H1 (cell line): ENCODE measurements around the gene HDAC8. TPM values are rescaled to one million over a fixed set of nuclear protein-coding genes. Genes with fewer than 3 reads are reported as not detected.

Source experiments
- CTCF ChIA-PET: fragments of 300-600 bp; sonication (Branson Sonifier 250); formaldehyde crosslinking; loops from one replicate; lab custom pipeline; 2021; ENCODE audit not compliant: partially characterized antibody; lab: Charles Lee
- POLR2A ChIA-PET: fragments of 300-600 bp; sonication (Branson Sonifier 250); formaldehyde crosslinking; loops from one replicate; lab custom pipeline; 2021; ENCODE audit warnings: inconsistent platforms; ENCODE audit not compliant: partially characterized antibody; lab: Charles Lee
- DNase-seq, 2 experiments: peaks; one replicate each; pipeline versions ENCODE4 v3.0.0 to v3.0.0-alpha.2; 2010 to 2022; ENCODE audit warnings: low spot score in 2 of 2, low read depth in 1 of 2, mixed read lengths in 1 of 2
- FAIRE-seq: peaks from 2 replicates; lab custom pipeline; 2011; peaks lifted over from hg19 to GRCh38; lab: Jason Lieb, UNC
- H2AFZ ChIP-seq: 2 replicates; pipeline ENCODE4 v1.8.1; 2012; ENCODE audit warnings: low read length, inconsistent platforms
- H2AK5ac ChIP-seq: 2 replicates; pipeline ENCODE4 v1.6.1; 2013; ENCODE audit warnings: low read depth, low read length
- H2BK120ac ChIP-seq: replicated peaks from 2 replicates; pipeline ENCODE3; 2013; ENCODE audit warnings: low read depth, low read length, inconsistent platforms
- H2BK12ac ChIP-seq: 2 replicates; pipeline ENCODE4 v1.6.1; 2013; ENCODE audit warnings: low read depth, low read length
- H2BK15ac ChIP-seq: 2 replicates; pipeline ENCODE4 v1.6.1; 2013; ENCODE audit warnings: low read length
- H2BK20ac ChIP-seq: 2 replicates; pipeline ENCODE4 v1.6.1; 2013; ENCODE audit warnings: low read length
- H2BK5ac ChIP-seq: 2 replicates; pipeline ENCODE4 v1.6.1; 2013; ENCODE audit warnings: low read depth, low read length
- H3K14ac ChIP-seq: 2 replicates; pipeline ENCODE4 v1.6.1; 2013; ENCODE audit warnings: inconsistent platforms; ENCODE audit not compliant: insufficient read length
- H3K18ac ChIP-seq: 2 replicates; pipeline ENCODE4 v1.6.1; 2013; ENCODE audit warnings: low read length; ENCODE audit errors: extremely low read depth
- H3K23ac ChIP-seq: 2 replicates; pipeline ENCODE4 v1.6.1; 2013; ENCODE audit warnings: inconsistent platforms; ENCODE audit not compliant: insufficient read length
- H3K23me2 ChIP-seq: 2 replicates; pipeline ENCODE4 v1.6.1; 2013; ENCODE audit warnings: low read depth, low read length
- H3K27ac ChIP-seq: 2 replicates; pipeline ENCODE4 v1.6.1; 2011; ENCODE audit warnings: low read depth, low read length, inconsistent platforms
- H3K27me3 ChIP-seq, 4 experiments: replicated peaks in 1 of 4; 1 replicate in 1 of 4; 2 replicates in 3 of 4; pipeline versions ENCODE4 v1.6.1 to v1.8.1; 2011 to 2013; ENCODE audit warnings: low read length in 3 of 4, mild to moderate bottlenecking in 3 of 4, inconsistent platforms in 2 of 4, mixed read lengths in 2 of 4, moderate library complexity in 1 of 4; ENCODE audit not compliant: control insufficient read depth in 3 of 4, insufficient read depth in 3 of 4; ENCODE audit errors: extremely low read depth in 1 of 4
- H3K36me3 ChIP-seq, 4 experiments: 2 replicates each; pipeline versions ENCODE4 v1.6.1 to v1.8.1; 2011 to 2013; ENCODE audit warnings: mild to moderate bottlenecking in 4 of 4, low read length in 3 of 4, moderate library complexity in 2 of 4, control low read depth in 1 of 4, inconsistent platforms in 1 of 4; ENCODE audit not compliant: insufficient read depth in 4 of 4, control insufficient read depth in 2 of 4
- H3K4ac ChIP-seq: replicated peaks from 2 replicates; pipeline ENCODE3; 2013; ENCODE audit warnings: low read length, low read depth, mixed read lengths, inconsistent platforms; ENCODE audit not compliant: insufficient read length
- H3K4me1 ChIP-seq, 4 experiments: replicated peaks in 1 of 4; 1 replicate in 1 of 4; 2 replicates in 3 of 4; pipeline versions ENCODE4 v1.6.1 to v1.8.1; 2011 to 2013; ENCODE audit warnings: low read length in 3 of 4, inconsistent platforms in 2 of 4, mixed read lengths in 1 of 4; ENCODE audit not compliant: insufficient read depth in 4 of 4, control insufficient read depth in 3 of 4
- H3K4me2 ChIP-seq, 2 experiments: 2 replicates each; pipeline versions ENCODE4 v1.6.1 to v1.8.1; 2011 to 2013; ENCODE audit warnings: low read depth in 2 of 2, low read length in 2 of 2, control low read depth in 1 of 2, inconsistent platforms in 1 of 2, mild to moderate bottlenecking in 1 of 2; ENCODE audit not compliant: insufficient read depth in 1 of 2
- H3K4me3 ChIP-seq, 4 experiments: fragments of 200-600, 300-600 bp in 1 of 4; sonication (generic), shearing (Covaris generic), sonication (Bioruptor Twin) in 1 of 4; 2 replicates each; pipeline versions ENCODE4 v1.5.1 to v1.8.1; 2011 to 2016; ENCODE audit warnings: low read length in 4 of 4, low read depth in 3 of 4, control low read depth in 2 of 4, inconsistent platforms in 2 of 4, mild to moderate bottlenecking in 2 of 4, mixed read lengths in 1 of 4, moderate library complexity in 1 of 4; ENCODE audit not compliant: insufficient read depth in 2 of 4; ENCODE audit errors: extremely low read depth in 1 of 4
- H3K56ac ChIP-seq: replicated peaks from 2 replicates; pipeline ENCODE3; 2013; ENCODE audit warnings: low read depth, mild to moderate bottlenecking, mixed read lengths, low read length, inconsistent platforms; ENCODE audit not compliant: insufficient read length
- H3K79me1 ChIP-seq: 2 replicates; pipeline ENCODE4 v1.6.1; 2013; ENCODE audit warnings: low read depth, low read length, control low read depth
- H3K79me2 ChIP-seq, 2 experiments: 2 replicates each; pipeline versions ENCODE4 v1.6.1 to v1.8.1; 2012 to 2013; ENCODE audit warnings: low read length in 2 of 2, mild to moderate bottlenecking in 2 of 2, inconsistent platforms in 1 of 2; ENCODE audit not compliant: insufficient read depth in 2 of 2, control insufficient read depth in 1 of 2
- H3K9ac ChIP-seq, 4 experiments: replicated peaks in 1 of 4; 1 replicate in 1 of 4; 2 replicates in 3 of 4; pipeline versions ENCODE4 v1.6.1 to v1.8.1; 2011 to 2013; ENCODE audit warnings: low read depth in 3 of 4, low read length in 3 of 4, control low read depth in 2 of 4, mild to moderate bottlenecking in 2 of 4, moderate library complexity in 2 of 4, inconsistent platforms in 1 of 4; ENCODE audit errors: extremely low read depth in 1 of 4
- H3K9me3 ChIP-seq, 2 experiments: 2 replicates each; pipeline versions ENCODE4 v1.6.1 to v1.8.1; 2012 to 2013; ENCODE audit warnings: mild to moderate bottlenecking in 2 of 2, moderate library complexity in 2 of 2, control low read depth in 1 of 2, inconsistent platforms in 1 of 2, low read depth in 1 of 2, low read length in 1 of 2, mixed read lengths in 1 of 2; ENCODE audit not compliant: insufficient read depth in 2 of 2
- H4K20me1 ChIP-seq, 2 experiments: replicated peaks in 1 of 2; 2 replicates each; pipeline versions ENCODE3 to v1.8.1; 2011 to 2013; ENCODE audit warnings: inconsistent platforms in 2 of 2, low read length in 2 of 2, mild to moderate bottlenecking in 1 of 2; ENCODE audit not compliant: insufficient read depth in 2 of 2, control insufficient read depth in 1 of 2
- H4K5ac ChIP-seq: 2 replicates; pipeline ENCODE4 v1.6.1; 2013; ENCODE audit warnings: low read length, low read depth, mixed read lengths, inconsistent platforms; ENCODE audit not compliant: insufficient read length
- H4K8ac ChIP-seq: 2 replicates; pipeline ENCODE4 v1.8.0; 2013; ENCODE audit warnings: mild to moderate bottlenecking, moderate library complexity, low read length, inconsistent platforms; ENCODE audit not compliant: insufficient read depth; ENCODE audit errors: extremely low read depth
- H4K91ac ChIP-seq: replicated peaks from 2 replicates; pipeline ENCODE3; 2013; ENCODE audit warnings: low read length, mixed read lengths, inconsistent platforms; ENCODE audit not compliant: insufficient read length
- SUZ12 ChIP-seq: fragments of 200-600 bp; sonication (generic); IDR thresholded peaks from 2 replicates; pipeline ENCODE4 v1.6.1; 2012; ENCODE audit warnings: mild to moderate bottlenecking, inconsistent platforms, low read length, moderate library complexity, mixed read lengths
- WGBS, 2 experiments: shearing (Covaris generic) in 1 of 2; methylation state at CpG; one replicate each; pipeline versions ENCODE4 v1.1.6 to v1.1.7; 2013 to 2015; ENCODE audit warnings: low lambda C conversion rate in 2 of 2, mixed read lengths in 2 of 2, inconsistent platforms in 1 of 2, low coverage in 1 of 2, missing lambda C conversion rate in 1 of 2; ENCODE audit not compliant: insufficient replicate concordance in 2 of 2, insufficient coverage in 1 of 2, insufficient read length in 1 of 2; ENCODE audit errors: extremely low coverage in 1 of 2, missing lambda C conversion rate in 1 of 2; 5-methylcytosine and 5-hydroxymethylcytosine counted together
- polyA plus RNA-seq, 7 experiments: library from polyadenylated mRNA; depleted of rRNA in 3 of 7; stranded (reverse) in 5 of 7; unstranded in 2 of 7; fragments of >200 nt in 5 of 7; fragments of 200-250 nt in 2 of 7; gene quantifications; 1 replicate in 5 of 7; 2 replicates in 1 of 7; 4 replicates in 1 of 7; pipeline versions ENCODE4 v1.2.1 to v1.2.3, GENCODE V29; 2011 to 2013; ENCODE audit warnings: missing spikeins in 2 of 7, mixed read lengths in 2 of 7
- total RNA-seq: library from RNA; stranded (reverse); fragmentation: NEBNext Ultra II Directional; extraction: Animal tissue kit (Norgen Biotek cat#: 25700); gene quantifications from 2 replicates; pipeline ENCODE4 v1.2.1, GENCODE V29; 2021

The HDAC8 gene
- total and polyA plus RNA-seq, 2 of the 8 experiments (the other 6 are each of a cell fraction or from before 2014, with no cell fraction given), result 9.7 to 20.3 TPM

DNA sequence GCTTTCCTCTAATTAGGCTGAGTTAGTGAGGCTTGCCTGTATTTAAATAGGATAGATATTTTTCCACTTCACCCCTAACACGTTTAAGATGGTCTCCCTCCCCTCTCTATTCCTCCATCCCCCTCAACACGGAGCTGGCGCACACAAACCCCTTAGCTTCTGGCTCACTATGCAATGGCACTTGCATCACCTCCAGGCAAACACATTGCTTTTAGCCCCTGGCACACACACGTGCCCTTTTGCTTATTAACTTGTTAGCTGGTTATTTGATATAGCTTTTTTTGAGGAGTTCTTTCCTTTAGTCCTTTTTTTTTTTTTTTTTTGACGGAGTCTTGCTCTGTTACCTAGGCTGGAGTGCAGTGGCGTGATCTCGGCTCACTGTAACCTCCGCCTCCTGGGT lies 94.3 kb downstream of the HDAC8 start:
- Histone ChIP-seq H4K91ac (no peak overlapping the region), H3K23me2 (no peaks in the 10 kb centered on the region), H3K27me3 (no peaks in the 10 kb centered on the region), H4K20me1 (no peaks in the 10 kb centered on the region), H3K79me2 (no peaks in the 10 kb centered on the region), H2BK12ac (no peak overlapping the region), H3K36me3 (no peaks in the 10 kb centered on the region), H4K5ac (no peak overlapping the region), H3K4me2 (no peak overlapping the region), H3K18ac (no peak overlapping the region), H3K56ac (no peak overlapping the region), H3K4me3 (no peak overlapping the region), H3K14ac (no peak overlapping the region), H3K9me3 (no peaks in the 10 kb centered on the region), H2BK15ac (no peak overlapping the region), H2BK120ac (no peak overlapping the region), H3K4me1 (peaks cover 0 to 3% (median 1%) of the 10 kb centered on the region in 4 experiments; a peak in 3 of 7 replicates), H3K4ac (no peak overlapping the region), H2AK5ac (no peak overlapping the region), H2AFZ (no peak overlapping the region), H2BK5ac (no peak overlapping the region), H3K9ac (no peak overlapping the region), H3K23ac (no peak overlapping the region), H2BK20ac (no peak overlapping the region), H3K79me1 (no peaks in the 10 kb centered on the region), H4K8ac (no peak overlapping the region), H3K27ac (no peak overlapping the region)
- TF ChIP-seq SUZ12, result no peak
- CTCF ChIA-PET, result interaction anchor here (0.6 to 1.4 kb wide), 2 partner anchors 10 to 115 kb away, joined by 4 to 5 read pairs; no protein-coding TSS in a partner anchor
- no peak for FAIRE-seq
- 88% methylated on average over 5 of the region's 8 CpGs; no CpG with 5 or more reads in 1 of the 2 experiments for WGBS, 2 experiments
- DNase-seq, result no peak
- POLR2A ChIA-PET, result no interaction called here
